NT2/D1 (cell line): ENCODE measurements around the gene CACNA2D1.
A peak's percentile ranks its signal among the peaks of the same experiment; 100 is the strongest.

Source experiments
- DNase-seq: peaks from one replicate; pipeline ENCODE4 v3.0.0-alpha.2; 2011; ENCODE audit warnings: low read depth, low spot score
- H3K27me3 ChIP-seq: 2 replicates; pipeline ENCODE4 v1.6.0; 2011; ENCODE audit warnings: mild to moderate bottlenecking; ENCODE audit not compliant: insufficient read length, insufficient read depth
- H3K36me3 ChIP-seq: 2 replicates; pipeline ENCODE4 v1.6.1; 2011; ENCODE audit warnings: mild to moderate bottlenecking, low read length, mixed read lengths; ENCODE audit not compliant: insufficient read depth, insufficient read length
- H3K4me1 ChIP-seq: 2 replicates; pipeline ENCODE4 v1.5.1; 2011; ENCODE audit not compliant: insufficient read depth, insufficient read length
- H3K4me3 ChIP-seq: 2 replicates; pipeline ENCODE4 v1.5.1; 2011; ENCODE audit warnings: low read depth; ENCODE audit not compliant: insufficient read length
- H3K9ac ChIP-seq: 2 replicates; pipeline ENCODE4 v1.6.0; 2011; ENCODE audit warnings: low read depth; ENCODE audit not compliant: insufficient read length
- H3K9me3 ChIP-seq: 2 replicates; pipeline ENCODE4 v1.5.1; 2011; ENCODE audit warnings: mild to moderate bottlenecking, low read length; ENCODE audit not compliant: insufficient read depth
- SUZ12 ChIP-seq: IDR thresholded peaks from 2 replicates; pipeline ENCODE4 v1.6.1; 2011; ENCODE audit not compliant: insufficient read length, insufficient read depth; ENCODE audit errors: extremely low read depth
- YY1 ChIP-seq: IDR thresholded peaks from 2 replicates; pipeline ENCODE4 v1.6.1; 2011; ENCODE audit not compliant: insufficient read length, insufficient read depth
- ZNF274 ChIP-seq: IDR thresholded peaks from 2 replicates; pipeline ENCODE4 v1.6.1; 2011; ENCODE audit warnings: mild to moderate bottlenecking, low read depth, low read length

Gene CACNA2D1

GRCh38 chr7:81956520-81956919 lies 487.1 kb downstream of the CACNA2D1 start:
- no peaks in the 10 kb centered on the region for H3K36me3 ChIP-seq
- TF ChIP-seq YY1 (no peak), SUZ12 (no peak), ZNF274 (no peak)
- H3K9ac ChIP-seq, result no peak overlapping the region
- no peak overlapping the region for H3K4me3 ChIP-seq
- DNase-seq, result peak; percentile 47
- H3K9me3 ChIP-seq, result no peaks in the 10 kb centered on the region
- no peaks in the 10 kb centered on the region for H3K4me1 ChIP-seq
- no peaks in the 10 kb centered on the region for H3K27me3 ChIP-seq

GRCh38 chr7:81949306-81949705 lies 494.3 kb downstream of the CACNA2D1 start:
- Histone ChIP-seq H3K36me3 (no peaks in the 10 kb centered on the region), H3K9ac (no peak overlapping the region), H3K4me1 (no peaks in the 10 kb centered on the region), H3K4me3 (no peak overlapping the region), H3K9me3 (no peaks in the 10 kb centered on the region), H3K27me3 (no peaks in the 10 kb centered on the region)
- no peak for TF ChIP-seq ZNF274
- no peak for TF ChIP-seq SUZ12
- no peak for TF ChIP-seq YY1
- no peak for DNase-seq

GRCh38 chr7:81944058-81944457 lies 499.5 kb downstream of the CACNA2D1 start:
- Histone ChIP-seq H3K4me3 (no peak overlapping the region), H3K36me3 (no peaks in the 10 kb centered on the region), H3K27me3 (no peaks in the 10 kb centered on the region), H3K9me3 (no peaks in the 10 kb centered on the region), H3K9ac (no peak overlapping the region), H3K4me1 (no peaks in the 10 kb centered on the region)
- TF ChIP-seq SUZ12, result no peak
- no peak for DNase-seq

GRCh38 chr7:81937091-81937490 lies 506.5 kb downstream of the CACNA2D1 start:
- DNase-seq, result no peak
- TF ChIP-seq ZNF274 (no peak), SUZ12 (no peak), YY1 (no peak)
- H3K9ac ChIP-seq, result no peak overlapping the region
- H3K9me3 ChIP-seq, result no peaks in the 10 kb centered on the region
- no peaks in the 10 kb centered on the region for H3K27me3 ChIP-seq
- H3K4me3 ChIP-seq, result no peak overlapping the region
- H3K36me3 ChIP-seq, result no peaks in the 10 kb centered on the region
- no peaks in the 10 kb centered on the region for H3K4me1 ChIP-seq

GRCh38 chr7:81934596-81935301 lies 508.8 kb downstream of the CACNA2D1 start:
- no peaks in the 10 kb centered on the region for H3K27me3 ChIP-seq
- no peak overlapping the region for H3K9ac ChIP-seq
- H3K9me3 ChIP-seq, result no peaks in the 10 kb centered on the region
- no peaks in the 10 kb centered on the region for H3K36me3 ChIP-seq
- H3K4me3 ChIP-seq, result no peak overlapping the region
- no peak for TF ChIP-seq SUZ12
- TF ChIP-seq ZNF274, result no peak
- TF ChIP-seq YY1, result no peak
- DNase-seq, result no peak
- H3K4me1 ChIP-seq, result no peaks in the 10 kb centered on the region

GRCh38 chr7:81932936-81933335 lies 510.6 kb downstream of the CACNA2D1 start:
- Histone ChIP-seq H3K9ac (no peak overlapping the region), H3K36me3 (no peaks in the 10 kb centered on the region), H3K4me3 (no peak overlapping the region), H3K27me3 (no peaks in the 10 kb centered on the region), H3K9me3 (no peaks in the 10 kb centered on the region), H3K4me1 (no peaks in the 10 kb centered on the region)
- TF ChIP-seq YY1 (no peak), ZNF274 (no peak), SUZ12 (no peak)
- DNase-seq, result no peak

- DNase-seq, result no peak
- Histone ChIP-seq H3K4me1 (no peaks in the 10 kb centered on the region), H3K4me3 (no peak overlapping the region), H3K36me3 (no peaks in the 10 kb centered on the region), H3K27me3 (no peaks in the 10 kb centered on the region), H3K9me3 (no peaks in the 10 kb centered on the region), H3K9ac (no peak overlapping the region)
- TF ChIP-seq SUZ12 (no peak), YY1 (no peak), ZNF274 (no peak)
Measured at GRCh38 chr7:81929386-81929785, 514.2 kb downstream of the CACNA2D1 start.
